Measurements from ENCODE around the gene COX18.
A peak's percentile ranks its signal among the peaks of the same experiment; 100 is the strongest.

The COX18 gene

DNA sequence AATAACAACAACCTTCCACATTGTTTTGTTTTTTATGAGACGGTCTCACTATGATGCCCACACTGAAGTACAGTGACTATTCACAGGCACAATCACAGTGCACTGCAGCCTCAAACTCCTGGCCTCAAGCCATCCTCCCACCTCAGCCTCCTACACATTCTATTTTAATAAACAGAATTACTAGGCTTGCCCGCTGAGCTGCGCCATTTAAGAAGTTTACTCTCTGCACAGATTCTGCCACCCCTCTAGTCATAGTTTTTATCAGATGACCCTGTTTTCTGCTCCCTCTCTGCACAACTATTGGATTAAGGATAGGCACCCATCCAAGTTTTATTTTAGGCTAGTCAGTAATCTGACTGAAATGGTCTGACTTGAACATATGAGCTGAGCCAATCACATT, 11.3 kb upstream of the COX18 start:
- no peak for DNase-seq
- peaks cover 28% of the 10 kb centered on the region for H3K36me3 ChIP-seq (replicated peaks)
- H3K4me3 ChIP-seq (ENCODE audit: low read depth, low read length) = no peak overlapping the region
- in situ Hi-C loops (cut with HindIII; ENCODE audit: low pct_ligation_motif_present, low sequenced_read_pairs) = no loop called here
- TF ChIP-seq, protein P1, sequence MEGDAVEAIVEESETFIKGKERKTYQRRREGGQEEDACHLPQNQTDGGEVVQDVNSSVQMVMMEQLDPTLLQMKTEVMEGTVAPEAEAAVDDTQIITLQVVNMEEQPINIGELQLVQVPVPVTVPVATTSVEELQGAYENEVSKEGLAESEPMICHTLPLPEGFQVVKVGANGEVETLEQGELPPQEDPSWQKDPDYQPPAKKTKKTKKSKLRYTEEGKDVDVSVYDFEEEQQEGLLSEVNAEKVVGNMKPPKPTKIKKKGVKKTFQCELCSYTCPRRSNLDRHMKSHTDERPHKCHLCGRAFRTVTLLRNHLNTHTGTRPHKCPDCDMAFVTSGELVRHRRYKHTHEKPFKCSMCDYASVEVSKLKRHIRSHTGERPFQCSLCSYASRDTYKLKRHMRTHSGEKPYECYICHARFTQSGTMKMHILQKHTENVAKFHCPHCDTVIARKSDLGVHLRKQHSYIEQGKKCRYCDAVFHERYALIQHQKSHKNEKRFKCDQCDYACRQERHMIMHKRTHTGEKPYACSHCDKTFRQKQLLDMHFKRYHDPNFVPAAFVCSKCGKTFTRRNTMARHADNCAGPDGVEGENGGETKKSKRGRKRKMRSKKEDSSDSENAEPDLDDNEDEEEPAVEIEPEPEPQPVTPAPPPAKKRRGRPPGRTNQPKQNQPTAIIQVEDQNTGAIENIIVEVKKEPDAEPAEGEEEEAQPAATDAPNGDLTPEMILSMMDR (IDR thresholded peaks at IDR 0.05; ENCODE audit: low read depth, low read length, missing control alignments) = no peak
- H3K27ac ChIP-seq = no peak overlapping the region
- H3K27me3 ChIP-seq (replicated peaks) = no peaks in the 10 kb centered on the region

DNA sequence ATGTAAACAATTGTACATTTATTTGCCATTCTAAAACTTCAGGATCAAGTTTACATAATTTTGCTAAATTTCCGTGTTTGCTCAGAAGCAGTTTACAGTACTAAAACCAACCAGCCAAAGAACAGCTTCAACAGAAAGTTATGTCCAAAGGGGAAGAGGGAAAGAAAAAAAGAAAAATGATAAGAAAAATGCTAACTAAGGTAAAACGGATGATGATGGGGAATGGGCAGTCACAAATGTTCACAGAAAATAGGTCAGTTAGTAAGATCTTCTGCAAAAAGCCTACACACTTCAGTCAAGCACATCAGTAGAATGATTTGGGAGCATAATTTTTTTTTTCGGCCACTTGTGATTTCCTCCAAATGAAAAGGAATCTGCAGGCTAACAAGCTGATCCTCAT, 6.3 kb upstream of the COX18 start:
- Histone ChIP-seq H3K4me3 (ENCODE audit: low read depth, low read length) (no peak overlapping the region), H3K36me3 (replicated peaks) (peaks cover 25% of the 10 kb centered on the region), H3K27ac (no peak overlapping the region), H3K27me3 (replicated peaks) (no peaks in the 10 kb centered on the region)
- in situ Hi-C loops (cut with HindIII; ENCODE audit: low pct_ligation_motif_present, low sequenced_read_pairs) = no loop called here
- TF ChIP-seq, protein P1 (IDR thresholded peaks at IDR 0.05; ENCODE audit: low read depth, low read length, missing control alignments) = no peak
- no peak for DNase-seq

DNA sequence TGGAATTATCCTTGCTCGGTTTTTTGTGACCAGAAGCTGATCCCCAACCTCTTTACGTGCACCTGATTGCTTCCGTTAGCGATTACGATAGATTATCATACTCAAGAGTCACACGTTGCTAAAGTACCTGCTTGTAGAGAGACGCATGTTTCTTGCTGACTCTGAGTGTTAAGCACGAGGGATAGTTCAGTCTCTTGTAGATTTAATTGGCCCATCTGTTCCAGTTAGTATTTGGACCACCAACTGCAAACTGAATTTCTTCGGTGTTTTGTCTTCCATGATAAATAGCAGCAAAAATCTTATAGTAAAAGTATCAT, 516 bp upstream of the COX18 start:
- no peaks in the 10 kb centered on the region for H3K27me3 ChIP-seq (replicated peaks)
- H3K36me3 ChIP-seq (replicated peaks) = no peaks in the 10 kb centered on the region
- TF ChIP-seq, protein P1 (IDR thresholded peaks at IDR 0.05; ENCODE audit: low read depth, low read length, missing control alignments) = no peak
- in situ Hi-C loops (cut with HindIII; ENCODE audit: low pct_ligation_motif_present, low sequenced_read_pairs) = no loop called here
- peak overlapping the region; percentile 74 for H3K27ac ChIP-seq
- no peak for DNase-seq
- peak overlapping the region; percentile 78 for H3K4me3 ChIP-seq (ENCODE audit: low read depth, low read length)

DNA sequence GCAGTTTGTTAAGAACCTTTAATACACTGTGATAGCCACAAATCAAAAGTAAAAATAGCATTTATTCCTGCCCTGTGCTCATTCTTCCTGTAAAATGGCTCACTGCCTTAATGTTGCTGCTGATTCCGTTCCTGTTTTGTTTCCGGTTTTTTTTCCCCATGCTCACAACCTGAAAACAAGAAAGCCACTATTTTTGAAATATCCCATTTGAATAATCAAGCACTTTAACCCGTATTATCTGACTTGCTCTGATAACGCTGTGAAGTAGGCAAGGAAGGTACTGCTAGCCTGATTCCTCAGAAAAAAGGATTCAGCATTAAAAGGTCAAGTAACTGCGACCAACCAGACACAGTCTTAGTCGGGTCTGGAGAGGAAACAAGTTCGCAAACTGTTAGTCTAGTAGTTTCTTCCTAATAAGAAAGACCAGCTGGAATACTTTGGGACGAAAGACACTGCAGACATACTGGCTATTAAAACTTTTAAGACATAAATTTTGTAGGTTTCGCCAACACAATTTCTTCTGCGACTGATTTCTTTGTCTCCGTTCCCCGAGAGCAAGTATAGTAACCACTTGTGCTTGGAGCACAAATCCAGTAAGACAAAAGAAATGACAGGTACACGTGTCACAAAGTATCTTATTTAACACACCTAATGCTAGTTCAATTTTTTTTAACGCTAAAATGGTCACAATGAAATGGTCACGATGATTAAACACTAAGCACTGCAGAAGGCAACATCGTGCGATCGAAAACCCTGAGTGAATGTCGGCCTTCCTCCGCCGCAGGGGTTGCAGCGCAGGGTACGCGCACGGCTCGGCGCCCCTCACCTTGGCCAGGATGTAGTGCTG, 802 bp downstream of the COX18 start:
- no peaks in the 10 kb centered on the region for H3K36me3 ChIP-seq (replicated peaks)
- TF ChIP-seq, protein P1 (IDR thresholded peaks at IDR 0.05; ENCODE audit: low read depth, low read length, missing control alignments) = no peak
- in situ Hi-C loops (cut with HindIII; ENCODE audit: low pct_ligation_motif_present, low sequenced_read_pairs) = no loop called here
- no peaks in the 10 kb centered on the region for H3K27me3 ChIP-seq (replicated peaks)
- H3K27ac ChIP-seq = peak overlapping the region; percentile 74
- peak; percentile 11 for DNase-seq
- peak overlapping the region; percentile 78 for H3K4me3 ChIP-seq (ENCODE audit: low read depth, low read length)

- no peaks in the 10 kb centered on the region for H3K36me3 ChIP-seq (replicated peaks)
- TF ChIP-seq, protein P1 (IDR thresholded peaks at IDR 0.05; ENCODE audit: low read depth, low read length, missing control alignments) = no peak
- H3K27ac ChIP-seq = peak overlapping the region; percentile 74
- in situ Hi-C loops (cut with HindIII; ENCODE audit: low pct_ligation_motif_present, low sequenced_read_pairs) = no loop called here
- H3K4me3 ChIP-seq (ENCODE audit: low read depth, low read length) = peak overlapping the region; percentile 78
- DNase-seq = no peak
- no peaks in the 10 kb centered on the region for H3K27me3 ChIP-seq (replicated peaks)
Measured at GRCh38 chr4:73067971-73068394, 1.5 kb downstream of the COX18 start.

DNA sequence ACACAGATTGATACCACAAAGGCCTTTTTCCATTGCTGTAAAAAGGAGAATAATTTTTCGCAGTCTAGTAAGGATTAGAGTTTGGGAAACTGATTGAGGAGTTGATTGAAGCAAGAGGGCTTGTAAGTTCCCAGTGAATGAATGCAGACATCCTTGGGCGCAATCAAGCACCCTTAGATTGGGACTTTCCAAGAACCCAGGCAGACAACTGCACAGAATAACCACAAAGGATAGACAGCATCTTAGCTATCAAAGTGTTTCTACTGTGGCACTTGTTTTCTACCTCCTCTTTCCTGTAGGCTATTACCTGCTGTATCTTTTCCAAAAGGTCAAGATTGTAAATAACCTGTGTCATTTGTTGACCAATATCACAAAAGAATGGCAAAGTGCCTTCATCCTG, 2.6 kb downstream of the COX18 start:
- in situ Hi-C loops (cut with HindIII; ENCODE audit: low pct_ligation_motif_present, low sequenced_read_pairs) = no loop called here
- TF ChIP-seq, protein P1 (IDR thresholded peaks at IDR 0.05; ENCODE audit: low read depth, low read length, missing control alignments) = no peak
- Histone ChIP-seq H3K36me3 (replicated peaks) (no peaks in the 10 kb centered on the region), H3K27ac (no peak overlapping the region), H3K27me3 (replicated peaks) (no peaks in the 10 kb centered on the region), H3K4me3 (ENCODE audit: low read depth, low read length) (no peak overlapping the region)
- no peak for DNase-seq
